OCI-LY7 (cell line): ENCODE measurements around the gene NTMT1. TPM values are rescaled to one million over a fixed set of nuclear protein-coding genes. Genes with fewer than 3 reads are reported as not detected.
"Not testable (repeated sequence)": the region's sequence is repeated elsewhere in the genome, so short reads cannot be mapped to it uniquely, and the experiment has no call there.

ENCODE experiments used
- BruUV-seq: library from RNA; stranded (reverse); fragments of 400-500 nt; replicated peaks from 2 replicates; lab custom pipeline; 2021; lab: Mats Ljungman, UMichigan
- CTCF ChIA-PET: fragments of 300-600 bp; sonication (Branson Sonifier 250); formaldehyde crosslinking; loops from one replicate; lab custom pipeline; 2022; ENCODE audit warnings: antibody characterized with exemption; ENCODE audit not compliant: unreplicated experiment; lab: Charles Lee
- POLR2A ChIA-PET: fragments of 300-600 bp; sonication (Branson Sonifier 250); formaldehyde crosslinking; loops from one replicate; lab custom pipeline; 2022; ENCODE audit warnings: antibody characterized with exemption; lab: Charles Lee
- DNase-seq: peaks from one replicate; pipeline ENCODE4 v3.0.0-alpha.2; 2015; ENCODE audit warnings: low spot score
- H2AFZ ChIP-seq: fragments of 200-600 bp; sonication (generic), shearing (Covaris generic); 2 replicates; pipeline ENCODE4 v1.6.1; 2014; ENCODE audit warnings: mild to moderate bottlenecking, antibody characterized with exemption, low read length, moderate library complexity
- H3K27ac ChIP-seq: fragments of 200-600 bp; sonication (generic); 2 replicates; pipeline ENCODE4 v1.5.1; 2014; ENCODE audit warnings: mixed run types, low read depth, mild to moderate bottlenecking, moderate library complexity, low read length, inconsistent platforms; ENCODE audit not compliant: poor library complexity, severe bottlenecking
- H3K36me3 ChIP-seq: fragments of 200-600 bp; sonication (generic); 2 replicates; pipeline ENCODE4 v1.6.1; 2014; ENCODE audit warnings: mild to moderate bottlenecking, antibody characterized with exemption, low read length, moderate library complexity, mixed read lengths; ENCODE audit not compliant: insufficient read depth
- H3K4me1 ChIP-seq: fragments of 200-600 bp; sonication (generic); 2 replicates; pipeline ENCODE4 v1.5.1; 2014; ENCODE audit warnings: mild to moderate bottlenecking, low read length; ENCODE audit not compliant: insufficient read depth, poor library complexity, severe bottlenecking
- H3K4me2 ChIP-seq: fragments of 200-600 bp; sonication (generic); 2 replicates; pipeline ENCODE4 v1.6.1; 2014; ENCODE audit warnings: mild to moderate bottlenecking, low read length
- H3K4me3 ChIP-seq: fragments of 200-600 bp; sonication (generic); 2 replicates; pipeline ENCODE4 v1.5.1; 2014; ENCODE audit warnings: mild to moderate bottlenecking, low read depth, low read length; ENCODE audit not compliant: poor library complexity, severe bottlenecking
- H3K79me2 ChIP-seq: fragments of 200-600 bp; sonication (generic); 2 replicates; pipeline ENCODE4 v1.6.1; 2016; ENCODE audit warnings: low read depth, mild to moderate bottlenecking, low read length, moderate library complexity, mixed read lengths; ENCODE audit not compliant: insufficient read depth
- H3K9me2 ChIP-seq: fragments of 200-600 bp; sonication (generic); 2 replicates; pipeline ENCODE4 v1.6.1; 2016; ENCODE audit warnings: mild to moderate bottlenecking, low read length, mixed read lengths; ENCODE audit not compliant: insufficient read depth
- H3K9me3 ChIP-seq: fragments of 200-600 bp; sonication (generic); 2 replicates; pipeline ENCODE4 v1.6.1; 2014; ENCODE audit warnings: mild to moderate bottlenecking, mixed run types, low read length, mixed read lengths
- H4K20me1 ChIP-seq: fragments of 200-600 bp; sonication (generic); 2 replicates; pipeline ENCODE4 v1.6.1; 2014; ENCODE audit warnings: mild to moderate bottlenecking, antibody characterized with exemption, low read length, moderate library complexity, mixed read lengths; ENCODE audit not compliant: insufficient read depth
- CTCF ChIP-seq: fragments of 200-600 bp; sonication (generic); conservative IDR thresholded peaks from 2 replicates; pipeline ENCODE4 v1.5.1; 2014; ENCODE audit warnings: mild to moderate bottlenecking, antibody characterized with exemption, low read length, moderate library complexity, mixed read lengths
- EZH2phosphoT487 ChIP-seq: fragments of 200-600 bp; sonication (generic); IDR thresholded peaks from 2 replicates; pipeline ENCODE4 v1.6.1; 2018; ENCODE audit warnings: low read depth, borderline replicate concordance, mild to moderate bottlenecking, mixed run types, antibody characterized with exemption, low read length, moderate library complexity, mixed read lengths
- intact Hi-C: fragments of 100-400 bp; cut with micrococcal nuclease; formaldehyde crosslinking; loops from one replicate; pipeline ENCODE4 v1.10.0; 2022; ENCODE audit not compliant: unreplicated experiment
- total RNA-seq, 2 experiments: library from RNA; depleted of rRNA in 1 of 2; stranded (reverse); fragments of >200 nt in 1 of 2; shearing (Covaris generic) in 1 of 2; gene quantifications; 2 replicates each; pipeline ENCODE4 v1.2.3, GENCODE V29; 2014 to 2022

The NTMT1 gene
- total RNA-seq, 2 experiments from 2014 or later: 46.6 to 59.8 TPM

- BruUV-seq: no TSS peak
- Histone ChIP-seq H3K4me2 (no peak overlapping the region), H3K36me3 (peaks cover 96% of the 10 kb centered on the region), H3K4me3 (no peak overlapping the region), H3K4me1 (peaks cover 9% of the 10 kb centered on the region), H4K20me1 (peaks cover 25% of the 10 kb centered on the region; the same call in 1 of the 2 replicates), H3K9me3 (no peaks in the 10 kb centered on the region), H3K27ac (no peak overlapping the region), H3K9me2 (no peaks in the 10 kb centered on the region), H2AFZ (no peak overlapping the region), H3K79me2 (peaks cover 49% of the 10 kb centered on the region)
- TF ChIP-seq CTCF (no peak), EZH2phosphoT487 (no peak)
- no peak for DNase-seq
- intact Hi-C loops: no loop called here
- POLR2A ChIA-PET: no interaction called here
- CTCF ChIA-PET: no interaction called here
These were observed 7.9 kb downstream of the NTMT1 start for GRCh38 chr9:129633848-129634247.

GRCh38 chr9:129635099-129636065 is 9.4 kb downstream of the NTMT1 start:
- TF ChIP-seq EZH2phosphoT487: no peak
- TF ChIP-seq CTCF: no peak
- no peaks in the 10 kb centered on the region for H3K9me3 ChIP-seq
- BruUV-seq: no TSS peak
- H2AFZ ChIP-seq: no peak overlapping the region
- H3K27ac ChIP-seq: no peak overlapping the region
- H4K20me1 ChIP-seq: peaks cover 10% of the 10 kb centered on the region; the same call in 1 of the 2 replicates
- H3K4me1 ChIP-seq: peaks cover 4% of the 10 kb centered on the region
- ChIA-PET CTCF (no interaction called here), POLR2A (no interaction called here)
- intact Hi-C loops: no loop called here
- peaks cover 88% of the 10 kb centered on the region for H3K36me3 ChIP-seq
- no peak overlapping the region for H3K4me2 ChIP-seq
- H3K9me2 ChIP-seq: no peaks in the 10 kb centered on the region
- peaks cover 34% of the 10 kb centered on the region for H3K79me2 ChIP-seq
- no peak for DNase-seq
- no peak overlapping the region for H3K4me3 ChIP-seq

GRCh38 chr9:129636343-129636742 is 10.4 kb downstream of the NTMT1 start:
- H3K4me3 ChIP-seq, H3K9me3 ChIP-seq, POLR2A ChIA-PET, H3K9me2 ChIP-seq, H2AFZ ChIP-seq, DNase-seq, H4K20me1 ChIP-seq, intact Hi-C loops, BruUV-seq, H3K4me2 ChIP-seq, CTCF ChIA-PET, H3K27ac ChIP-seq: not testable (repeated sequence)
- Histone ChIP-seq H3K36me3 (peaks cover 79% of the 10 kb centered on the region), H3K4me1 (peaks cover 11% of the 10 kb centered on the region), H3K79me2 (peaks cover 32% of the 10 kb centered on the region)
